Caco-2 (cell line): Measurements from ENCODE around the gene BANP. TPM values are rescaled to one million over a fixed set of nuclear protein-coding genes. Genes with fewer than 3 reads are reported as not detected.

Source experiments
- BruUV-seq: library from RNA; stranded (reverse); fragments of 400-500 nt; replicated peaks from 2 replicates; lab custom pipeline; 2021; lab: Mats Ljungman, UMichigan
- CTCF ChIA-PET: fragments of 300-600 bp; sonication (Branson Sonifier 250); formaldehyde crosslinking; loops from one replicate; lab custom pipeline; 2022; ENCODE audit warnings: antibody characterized with exemption; lab: Charles Lee
- POLR2A ChIA-PET: fragments of 300-600 bp; sonication (Branson Sonifier 250); formaldehyde crosslinking; loops from one replicate; lab custom pipeline; 2022; ENCODE audit warnings: antibody characterized with exemption; lab: Charles Lee
- DNase-seq, 2 experiments: peaks; one replicate each; pipeline versions ENCODE4 v3.0.0 to v3.0.0-alpha.2; 2020 to 2022
- H3K27me3 ChIP-seq: replicated peaks from 2 replicates; pipeline ENCODE4 v1.6.0; 2011; ENCODE audit warnings: low read length; ENCODE audit not compliant: control insufficient read depth, insufficient read depth
- H3K36me3 ChIP-seq: 2 replicates; pipeline ENCODE4 v1.5.1; 2011; ENCODE audit warnings: low read length; ENCODE audit not compliant: control insufficient read depth, insufficient read depth
- H3K4me1 ChIP-seq: fragments of 250-450 bp; sonication (Bioruptor Pico); 2 replicates; pipeline ENCODE4 v1.5.1; 2020; ENCODE audit warnings: mild to moderate bottlenecking
- H3K4me3 ChIP-seq: 2 replicates; pipeline ENCODE4 v1.5.1; 2011; ENCODE audit warnings: low read depth, mild to moderate bottlenecking, control low read depth, low read length
- H3K9me3 ChIP-seq: fragments of 250-450 bp; sonication (Bioruptor Pico); 2 replicates; pipeline ENCODE4 v1.5.1; 2020; ENCODE audit warnings: mild to moderate bottlenecking, moderate library complexity
- H3K27ac Mint-ChIP-seq: one replicate; pipeline ENCODE4 v1.8.0; 2022; ENCODE audit warnings: mixed read lengths; ENCODE audit not compliant: unreplicated experiment
- H3K27me3 Mint-ChIP-seq: one replicate; pipeline ENCODE4 v1.8.0; 2022; ENCODE audit warnings: mixed read lengths; ENCODE audit not compliant: insufficient read depth, unreplicated experiment
- H3K36me3 Mint-ChIP-seq: one replicate; pipeline ENCODE4 v1.8.0; 2022; ENCODE audit warnings: mild to moderate bottlenecking, mixed read lengths; ENCODE audit not compliant: insufficient read depth, unreplicated experiment
- H3K4me1 Mint-ChIP-seq: one replicate; pipeline ENCODE4 v1.8.0; 2022; ENCODE audit warnings: low read depth, mixed read lengths; ENCODE audit not compliant: unreplicated experiment
- H3K4me3 Mint-ChIP-seq: one replicate; pipeline ENCODE4 v1.8.0; 2022; ENCODE audit warnings: mild to moderate bottlenecking, moderate library complexity, mixed read lengths; ENCODE audit not compliant: unreplicated experiment
- H3K9me3 Mint-ChIP-seq: one replicate; pipeline ENCODE4 v1.8.0; 2022; ENCODE audit warnings: mixed read lengths; ENCODE audit not compliant: unreplicated experiment
- intact Hi-C: fragments of 100-400 bp; cut with micrococcal nuclease; formaldehyde crosslinking; loops from one replicate; pipeline ENCODE4 v1.10.0; 2022; ENCODE audit not compliant: unreplicated experiment
- total RNA-seq: library from RNA; stranded (reverse); gene quantifications from 2 replicates; pipeline ENCODE4 v1.2.3, GENCODE V29; 2022
- TF ChIP-seq, protein P1 (sequence below), 2 experiments: fragments of 200-600 bp in 1 of 2; IDR thresholded peaks; 1 replicate in 1 of 2; 2 replicates in 1 of 2; pipeline versions ENCODE4 v1.5.1 to v1.8.0; 2011 to 2022; ENCODE audit warnings: antibody characterized with exemption in 1 of 2, control low read depth in 1 of 2, inconsistent platforms in 1 of 2, low read depth in 1 of 2, low read length in 1 of 2, mild to moderate bottlenecking in 1 of 2, moderate library complexity in 1 of 2; ENCODE audit not compliant: insufficient read depth in 1 of 2, severe bottlenecking in 1 of 2, unreplicated experiment in 1 of 2

BANP gene
- total RNA-seq, 1 experiment from 2014 or later, result 44.4 TPM

DNA sequence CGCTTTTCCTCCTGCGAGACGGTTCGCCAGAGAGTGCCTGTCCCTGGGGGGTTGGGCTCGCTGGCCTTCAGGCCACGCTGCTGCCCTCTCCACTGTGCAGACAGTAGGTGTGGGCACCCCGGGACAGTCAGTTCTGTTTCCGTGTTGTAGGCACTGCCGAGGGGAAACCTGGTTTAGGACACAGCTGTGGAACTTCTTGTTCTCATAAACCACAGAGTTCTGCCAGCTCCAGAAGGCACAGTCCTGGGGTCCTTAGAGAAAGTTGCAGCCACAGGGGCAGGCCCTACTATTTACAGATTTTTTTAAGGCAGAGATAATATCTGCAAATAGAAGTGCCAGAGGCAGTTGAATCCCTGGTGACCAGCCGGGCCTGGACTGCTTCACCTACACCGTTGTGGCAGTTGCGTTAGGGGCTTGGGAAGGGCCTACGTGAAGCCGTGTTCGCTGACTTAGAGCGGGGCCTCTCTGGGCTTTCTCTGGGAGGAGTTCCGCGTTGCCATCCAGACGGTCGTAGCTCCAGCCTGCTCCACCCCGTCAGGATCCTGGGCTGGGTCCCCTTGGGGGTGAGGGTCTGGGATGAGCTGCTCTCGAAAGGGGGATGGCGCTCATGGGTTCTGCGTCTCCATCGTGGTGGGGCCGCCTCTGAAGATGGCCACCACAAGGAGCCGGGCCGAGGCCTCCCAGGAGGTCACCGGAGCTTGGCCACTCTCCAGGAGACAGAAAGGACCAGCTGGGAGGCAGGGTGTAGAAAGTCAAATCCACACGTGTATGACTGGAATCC, 126.3 kb downstream of the BANP start:
- no TSS peak for BruUV-seq
- CTCF ChIA-PET, result interaction anchor here (0.7 kb wide), 1 partner anchor 168 kb away, joined by 5 read pairs; no protein-coding TSS in a partner anchor

DNA sequence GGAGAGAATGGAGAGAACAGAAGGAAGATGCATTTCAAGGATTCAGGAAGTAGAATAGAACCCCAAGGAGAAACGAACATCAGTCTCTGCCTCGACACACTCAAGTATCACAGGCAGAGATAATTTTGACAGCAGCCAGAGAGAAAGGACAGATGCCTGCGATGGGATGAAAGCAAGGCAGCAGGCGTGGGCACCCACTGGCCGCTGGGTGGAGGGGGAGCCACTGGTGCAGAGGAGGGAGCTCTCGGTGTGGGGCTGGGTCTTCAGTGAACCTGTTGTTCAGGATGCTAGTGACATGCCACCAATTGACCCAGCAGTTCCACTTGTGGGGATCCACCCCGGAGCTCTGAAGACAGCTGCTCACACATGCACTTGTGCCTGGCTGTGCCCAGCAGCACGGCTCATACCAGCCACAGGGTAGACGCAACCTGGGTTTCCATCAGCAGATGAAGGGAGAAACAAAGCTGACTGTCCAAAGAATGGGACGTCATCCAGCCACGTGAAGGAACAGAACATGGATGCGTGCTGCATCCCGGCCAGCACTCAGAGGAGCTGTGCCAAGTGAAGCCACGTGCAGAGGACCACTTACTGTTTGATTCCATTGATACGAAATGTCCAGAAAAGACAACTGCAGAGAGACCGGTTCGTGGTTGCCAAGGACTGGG, 127.0 kb downstream of the BANP start:
- Mint-ChIP-seq H3K4me3 (no peak overlapping the region), H3K9me3 (no peaks in the 10 kb centered on the region), H3K4me1 (no peaks in the 10 kb centered on the region), H3K27me3 (no peaks in the 10 kb centered on the region), H3K36me3 (peaks cover 4% of the 10 kb centered on the region), H3K27ac (no peak overlapping the region)
- Histone ChIP-seq H3K9me3 (no peaks in the 10 kb centered on the region), H3K36me3 (no peaks in the 10 kb centered on the region), H3K4me1 (no peaks in the 10 kb centered on the region), H3K4me3 (no peak overlapping the region), H3K27me3 (no peaks in the 10 kb centered on the region)
- ChIA-PET POLR2A (no interaction called here), CTCF (no interaction called here)
- TF ChIP-seq, protein P1, sequence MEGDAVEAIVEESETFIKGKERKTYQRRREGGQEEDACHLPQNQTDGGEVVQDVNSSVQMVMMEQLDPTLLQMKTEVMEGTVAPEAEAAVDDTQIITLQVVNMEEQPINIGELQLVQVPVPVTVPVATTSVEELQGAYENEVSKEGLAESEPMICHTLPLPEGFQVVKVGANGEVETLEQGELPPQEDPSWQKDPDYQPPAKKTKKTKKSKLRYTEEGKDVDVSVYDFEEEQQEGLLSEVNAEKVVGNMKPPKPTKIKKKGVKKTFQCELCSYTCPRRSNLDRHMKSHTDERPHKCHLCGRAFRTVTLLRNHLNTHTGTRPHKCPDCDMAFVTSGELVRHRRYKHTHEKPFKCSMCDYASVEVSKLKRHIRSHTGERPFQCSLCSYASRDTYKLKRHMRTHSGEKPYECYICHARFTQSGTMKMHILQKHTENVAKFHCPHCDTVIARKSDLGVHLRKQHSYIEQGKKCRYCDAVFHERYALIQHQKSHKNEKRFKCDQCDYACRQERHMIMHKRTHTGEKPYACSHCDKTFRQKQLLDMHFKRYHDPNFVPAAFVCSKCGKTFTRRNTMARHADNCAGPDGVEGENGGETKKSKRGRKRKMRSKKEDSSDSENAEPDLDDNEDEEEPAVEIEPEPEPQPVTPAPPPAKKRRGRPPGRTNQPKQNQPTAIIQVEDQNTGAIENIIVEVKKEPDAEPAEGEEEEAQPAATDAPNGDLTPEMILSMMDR (IDR thresholded peaks at IDR 0.05; ENCODE audit: insufficient read depth in 1 of 2, low read depth in 1 of 2, low read length in 1 of 2, severe bottlenecking in 1 of 2, unreplicated experiment in 1 of 2), result no peak
- DNase-seq, result no peak
- BruUV-seq, result no TSS peak
- intact Hi-C loops, result no loop called here

More for the DNA sequence above, 126.3 kb downstream of the BANP start:
- TF ChIP-seq, protein P1 (IDR thresholded peaks at IDR 0.05; ENCODE audit: insufficient read depth in 1 of 2, low read depth in 1 of 2, low read length in 1 of 2, severe bottlenecking in 1 of 2, unreplicated experiment in 1 of 2), result no peak
- no peak overlapping the region for H3K4me3 ChIP-seq
- intact Hi-C loops, result no loop called here
- no peak overlapping the region for H3K27ac Mint-ChIP-seq
- H3K27me3 Mint-ChIP-seq, result no peaks in the 10 kb centered on the region
- no peak overlapping the region for H3K4me3 Mint-ChIP-seq
- H3K36me3 Mint-ChIP-seq, result peaks cover 4% of the 10 kb centered on the region
- H3K36me3 ChIP-seq, result no peaks in the 10 kb centered on the region
- no peaks in the 10 kb centered on the region for H3K4me1 Mint-ChIP-seq
- DNase-seq, result no peak
- H3K4me1 ChIP-seq, result no peaks in the 10 kb centered on the region
- POLR2A ChIA-PET, result no interaction called here
- H3K9me3 ChIP-seq, result no peaks in the 10 kb centered on the region
- no peaks in the 10 kb centered on the region for H3K9me3 Mint-ChIP-seq
- H3K27me3 ChIP-seq, result no peaks in the 10 kb centered on the region

DNA sequence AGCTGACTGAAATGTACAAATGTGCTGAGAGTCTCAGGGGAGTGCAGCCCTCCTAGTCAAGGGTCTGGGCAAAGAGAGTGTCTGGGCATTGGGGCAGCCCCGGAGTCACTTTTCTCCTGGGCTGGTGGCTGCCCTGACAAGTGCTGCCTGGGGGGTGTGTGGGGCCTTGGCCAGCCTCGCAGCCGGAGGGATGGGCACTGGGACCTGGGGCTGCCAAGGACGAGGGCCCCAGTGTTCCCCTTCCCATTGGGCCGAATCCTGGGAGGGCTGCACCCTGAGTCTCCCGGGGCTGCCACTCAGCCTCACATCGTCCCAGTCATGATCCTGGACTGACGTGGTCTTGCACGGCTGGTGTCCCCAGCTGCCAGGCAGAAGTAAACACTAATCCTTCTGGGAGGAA, 132.3 kb downstream of the BANP start:
- H3K4me1 ChIP-seq, result no peaks in the 10 kb centered on the region; the same call in 1 of the 2 replicates
- no peaks in the 10 kb centered on the region for H3K9me3 ChIP-seq
- H3K4me3 ChIP-seq, result no peak overlapping the region
- no peaks in the 10 kb centered on the region for H3K27me3 ChIP-seq
- DNase-seq, result no peak
- TF ChIP-seq, protein P1 (IDR thresholded peaks at IDR 0.05; ENCODE audit: insufficient read depth in 1 of 2, low read depth in 1 of 2, low read length in 1 of 2, severe bottlenecking in 1 of 2, unreplicated experiment in 1 of 2), result no peak
- no peaks in the 10 kb centered on the region for H3K9me3 Mint-ChIP-seq
- H3K27me3 Mint-ChIP-seq, result no peaks in the 10 kb centered on the region
- peaks cover under 1% of the 10 kb centered on the region for H3K36me3 Mint-ChIP-seq
- POLR2A ChIA-PET, result no interaction called here
- CTCF ChIA-PET, result no interaction called here
- intact Hi-C loops, result no loop called here
- no peaks in the 10 kb centered on the region for H3K36me3 ChIP-seq
- H3K4me3 Mint-ChIP-seq, result no peak overlapping the region
- BruUV-seq, result no TSS peak
- H3K4me1 Mint-ChIP-seq, result no peaks in the 10 kb centered on the region
- H3K27ac Mint-ChIP-seq, result no peak overlapping the region
